Endothelial cell of umbilical vein (primary cell): Measurements from ENCODE around the gene GEMIN5.

ENCODE experiments used
- CTCF ChIP-seq, 2 donors: IDR thresholded peaks; 1 replicate in 1 of 2; 2 replicates in 1 of 2; pipeline ENCODE4 v1.5.1; 2011; ENCODE audit warnings: low read length in 2 of 2, mild to moderate bottlenecking in 2 of 2, moderate library complexity in 2 of 2, control low read depth in 1 of 2, inconsistent platforms in 1 of 2, low read depth in 1 of 2; ENCODE audit not compliant: insufficient read depth in 1 of 2; ENCODE audit errors: extremely low read depth in 1 of 2
- JUN ChIP-seq: IDR thresholded peaks from 2 replicates; pipeline ENCODE4 v1.6.1; 2011; ENCODE audit warnings: borderline replicate concordance, low read depth; ENCODE audit not compliant: insufficient read length, insufficient read depth
- MYC ChIP-seq: IDR thresholded peaks from one replicate; pipeline ENCODE4 v1.6.1; 2011; ENCODE audit warnings: mild to moderate bottlenecking, low read depth, low read length
- POLR2A ChIP-seq: IDR thresholded peaks from 2 replicates; pipeline ENCODE4 v1.6.1; 2012; ENCODE audit warnings: low read depth, mild to moderate bottlenecking, control low read depth, low read length
- POLR2AphosphoS5 ChIP-seq: IDR thresholded peaks from 2 replicates; pipeline ENCODE4 v1.6.1; 2012; ENCODE audit warnings: low read depth, mild to moderate bottlenecking, control low read depth, low read length, moderate library complexity; ENCODE audit not compliant: insufficient read depth

GRCh38 chr5:154896562-154897165 lies 41.3 kb downstream of the GEMIN5 start:
- TF ChIP-seq POLR2A (no peak), CTCF (IDR thresholded peaks at IDR 0.05; ENCODE audit: extremely low read depth in 1 of 2, insufficient read depth in 1 of 2, low read depth in 1 of 2, low read length in 2 of 2) (no peak), POLR2AphosphoS5 (no peak), MYC (no peak), JUN (no peak)
